NCI-H2227 treated with DMSO at 0.1 percent for 48 hours (cell line): ENCODE measurements around the gene RET.

Source experiments
- DNase-seq: peaks from one replicate; lab custom pipeline; 2025; lab: John Stamatoyannopoulos, UW

Gene RET

DNA sequence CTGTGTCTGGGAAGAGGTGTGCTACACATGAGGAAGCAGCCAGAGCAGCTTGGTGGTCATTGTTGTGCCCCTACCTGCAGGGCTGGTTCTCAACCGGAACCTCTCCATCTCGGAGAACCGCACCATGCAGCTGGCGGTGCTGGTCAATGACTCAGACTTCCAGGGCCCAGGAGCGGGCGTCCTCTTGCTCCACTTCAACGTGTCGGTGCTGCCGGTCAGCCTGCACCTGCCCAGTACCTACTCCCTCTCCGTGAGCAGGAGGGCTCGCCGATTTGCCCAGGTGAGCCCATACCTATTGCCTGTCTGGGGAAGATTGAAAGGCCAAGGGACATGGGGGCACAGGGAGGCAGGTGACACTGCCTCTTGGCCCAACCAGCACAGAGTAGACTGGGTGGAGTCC lies 32.1 kb downstream of the RET start:
- no peak for DNase-seq

DNA sequence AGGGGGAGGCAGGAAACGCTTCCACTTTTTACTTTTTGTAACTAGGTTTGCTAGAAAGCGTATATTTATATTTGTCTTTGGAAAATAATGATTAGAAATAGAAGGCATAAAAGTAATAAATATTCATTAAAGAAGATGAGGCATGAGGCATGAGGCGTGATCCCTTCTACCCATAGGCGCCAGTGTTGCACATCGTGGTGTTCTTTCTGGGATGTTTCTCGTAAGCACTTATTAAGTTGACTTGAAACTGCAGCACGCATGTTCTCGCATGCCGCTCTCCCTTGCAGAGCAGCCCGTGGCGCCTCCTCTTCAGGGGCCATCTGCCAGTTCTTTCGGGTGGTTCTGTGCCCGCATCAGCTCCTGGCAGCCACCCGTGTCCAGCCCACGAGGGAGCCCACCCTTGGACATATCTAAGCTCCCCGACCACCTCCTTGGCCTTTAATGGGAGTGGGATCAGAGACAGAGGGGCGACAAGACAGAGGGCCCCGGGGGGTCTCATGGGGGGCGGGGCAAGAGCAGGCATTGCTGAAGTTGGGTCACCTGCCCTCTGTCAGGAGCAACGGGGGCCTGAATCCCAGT lies 32.9 kb downstream of the RET start:
- DNase-seq, result no peak

DNA sequence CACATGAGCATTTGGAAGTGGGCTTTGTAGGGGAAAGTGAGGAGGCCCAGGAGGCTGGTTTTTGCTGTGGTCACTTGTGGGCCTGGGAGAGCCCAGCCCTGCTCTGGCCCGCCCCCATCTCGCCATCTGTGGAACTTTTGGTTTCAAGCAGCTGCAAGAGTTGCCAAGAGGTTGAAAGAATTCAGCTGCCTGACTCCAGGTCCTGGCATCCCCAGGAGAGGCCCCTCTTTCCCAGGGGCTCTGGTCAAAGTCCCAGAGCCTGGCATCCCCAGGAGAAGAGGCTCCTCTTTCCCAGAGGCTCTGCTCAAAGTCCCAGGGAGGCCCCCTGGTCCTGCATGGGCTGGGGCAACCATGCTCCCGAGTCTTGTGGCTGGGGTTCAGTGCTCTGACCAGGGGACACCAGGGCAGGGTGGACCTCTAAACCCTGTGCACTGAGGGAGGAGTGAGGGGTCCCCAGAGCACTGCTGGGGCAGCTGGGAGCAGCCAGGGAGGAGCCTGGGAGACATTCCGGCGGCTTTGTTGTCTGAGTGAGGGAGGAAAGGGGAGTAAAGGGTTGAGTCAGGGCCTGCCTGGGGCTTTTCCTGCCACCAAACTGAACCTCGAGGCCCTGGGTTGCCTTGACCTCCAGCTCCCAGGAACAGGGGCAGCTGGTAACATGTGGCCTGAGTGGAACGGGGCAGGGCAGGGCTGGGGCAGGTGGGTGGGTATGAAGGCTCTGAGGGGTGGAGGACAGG lies 33.6 kb downstream of the RET start:
- DNase-seq, result no peak

DNA sequence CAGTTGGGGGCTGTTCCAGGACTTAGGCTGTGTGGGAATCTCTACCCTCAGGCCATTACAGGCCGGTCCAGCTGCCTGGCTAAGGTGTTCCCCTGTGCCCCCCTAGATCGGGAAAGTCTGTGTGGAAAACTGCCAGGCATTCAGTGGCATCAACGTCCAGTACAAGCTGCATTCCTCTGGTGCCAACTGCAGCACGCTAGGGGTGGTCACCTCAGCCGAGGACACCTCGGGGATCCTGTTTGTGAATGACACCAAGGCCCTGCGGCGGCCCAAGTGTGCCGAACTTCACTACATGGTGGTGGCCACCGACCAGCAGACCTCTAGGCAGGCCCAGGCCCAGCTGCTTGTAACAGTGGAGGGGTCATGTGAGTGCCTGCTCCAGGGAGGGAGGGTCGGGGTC lies 34.2 kb downstream of the RET start:
- no peak for DNase-seq

DNA sequence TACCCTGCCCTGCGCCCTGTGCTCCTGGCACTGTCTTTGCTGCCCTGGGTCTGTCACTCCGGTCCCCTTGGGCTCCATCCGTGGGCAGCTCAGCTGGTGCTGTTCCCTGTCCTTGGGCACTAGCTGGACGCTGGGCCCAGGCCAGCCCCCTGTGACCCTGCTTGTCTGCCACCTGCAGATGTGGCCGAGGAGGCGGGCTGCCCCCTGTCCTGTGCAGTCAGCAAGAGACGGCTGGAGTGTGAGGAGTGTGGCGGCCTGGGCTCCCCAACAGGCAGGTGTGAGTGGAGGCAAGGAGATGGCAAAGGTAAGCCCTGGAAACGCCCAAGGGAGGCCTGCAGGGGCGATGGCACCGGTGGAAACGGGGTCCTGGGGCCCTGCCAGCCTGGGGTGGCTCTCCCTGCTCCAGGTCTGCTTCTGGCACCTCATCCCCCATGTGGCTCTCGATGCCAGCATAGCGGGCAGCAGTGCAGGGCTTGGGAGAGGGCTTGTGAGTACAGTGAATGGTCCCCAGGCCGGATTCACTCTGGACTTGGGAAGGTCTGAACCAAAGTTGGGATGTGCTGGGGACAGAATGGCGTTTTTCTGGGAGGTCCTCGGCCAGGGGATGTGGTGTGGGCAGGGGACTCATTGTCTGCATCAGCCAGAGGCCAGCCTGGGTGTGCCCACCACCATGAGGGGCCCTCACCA lies 35.2 kb downstream of the RET start:
- no peak for DNase-seq

DNA sequence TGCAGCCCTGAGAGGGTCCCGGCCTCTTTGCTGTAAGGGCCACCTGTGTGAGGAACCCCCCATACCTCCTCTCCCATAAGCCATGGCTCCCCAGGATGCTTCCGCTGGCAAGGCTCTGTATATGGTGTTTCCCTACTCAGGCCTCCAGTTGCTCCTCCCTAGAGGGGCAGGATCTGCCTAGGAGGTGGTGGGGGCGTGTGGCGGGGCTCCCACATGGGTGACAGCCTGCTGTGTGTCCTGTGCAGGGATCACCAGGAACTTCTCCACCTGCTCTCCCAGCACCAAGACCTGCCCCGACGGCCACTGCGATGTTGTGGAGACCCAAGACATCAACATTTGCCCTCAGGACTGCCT lies 35.7 kb downstream of the RET start:
- no peak for DNase-seq

DNA sequence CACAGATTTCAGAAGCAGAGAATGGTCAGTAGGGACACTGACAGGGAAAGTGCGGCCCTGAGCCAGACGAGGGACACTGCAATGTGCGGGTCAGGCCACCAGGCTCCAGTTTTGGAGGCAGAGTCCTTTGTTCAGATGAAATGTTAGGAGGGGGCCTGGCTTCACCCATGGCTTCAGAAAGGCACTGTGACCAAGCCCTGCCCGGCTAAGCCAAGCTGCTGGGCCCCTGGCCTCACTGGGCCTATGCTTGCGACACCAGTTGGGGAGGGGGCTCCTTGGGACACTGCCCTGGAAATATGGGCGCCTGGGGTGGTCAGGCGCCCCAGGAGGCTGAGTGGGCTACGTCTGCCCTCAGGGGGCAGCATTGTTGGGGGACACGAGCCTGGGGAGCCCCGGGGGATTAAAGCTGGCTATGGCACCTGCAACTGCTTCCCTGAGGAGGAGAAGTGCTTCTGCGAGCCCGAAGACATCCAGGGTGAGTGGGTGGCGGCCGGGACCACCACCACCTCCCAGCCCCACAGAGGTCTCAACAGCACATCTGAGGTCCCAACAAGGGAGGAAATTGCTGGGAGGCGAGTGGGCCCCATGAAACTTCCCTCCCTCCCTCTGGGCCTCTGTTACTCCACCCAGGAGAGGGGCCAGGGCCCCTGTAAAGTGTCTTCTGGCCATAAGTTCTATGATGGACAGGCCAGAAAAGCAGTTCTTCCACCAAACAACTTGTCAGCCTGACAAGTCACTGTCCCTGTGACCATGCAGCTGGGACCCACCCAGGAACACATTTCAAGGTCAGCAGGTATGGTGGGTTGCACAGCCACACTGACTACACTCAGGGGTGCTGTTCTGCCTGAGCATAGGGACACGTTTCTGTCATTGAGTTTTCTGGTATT lies 36.6 kb downstream of the RET start:
- DNase-seq, result no peak

DNA sequence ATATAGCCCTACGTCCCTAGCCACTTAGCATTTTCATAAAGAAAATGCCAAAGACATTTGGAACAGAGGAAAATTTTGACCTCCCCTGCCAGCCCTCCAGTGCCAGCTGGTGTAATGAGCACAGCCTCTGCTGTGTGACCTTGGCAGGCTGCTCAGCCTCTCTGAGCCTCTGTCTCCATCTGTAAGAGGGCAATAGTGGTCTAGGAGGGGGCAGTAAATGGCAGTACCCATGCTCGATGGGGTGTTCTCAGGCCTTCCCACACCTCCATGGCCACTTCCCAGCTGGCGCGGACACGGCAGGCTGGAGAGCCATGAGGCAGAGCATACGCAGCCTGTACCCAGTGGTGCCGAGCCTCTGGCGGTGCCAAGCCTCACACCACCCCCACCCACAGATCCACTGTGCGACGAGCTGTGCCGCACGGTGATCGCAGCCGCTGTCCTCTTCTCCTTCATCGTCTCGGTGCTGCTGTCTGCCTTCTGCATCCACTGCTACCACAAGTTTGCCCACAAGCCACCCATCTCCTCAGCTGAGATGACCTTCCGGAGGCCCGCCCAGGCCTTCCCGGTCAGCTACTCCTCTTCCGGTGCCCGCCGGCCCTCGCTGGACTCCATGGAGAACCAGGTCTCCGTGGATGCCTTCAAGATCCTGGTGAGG lies 37.3 kb downstream of the RET start:
- no peak for DNase-seq

DNA sequence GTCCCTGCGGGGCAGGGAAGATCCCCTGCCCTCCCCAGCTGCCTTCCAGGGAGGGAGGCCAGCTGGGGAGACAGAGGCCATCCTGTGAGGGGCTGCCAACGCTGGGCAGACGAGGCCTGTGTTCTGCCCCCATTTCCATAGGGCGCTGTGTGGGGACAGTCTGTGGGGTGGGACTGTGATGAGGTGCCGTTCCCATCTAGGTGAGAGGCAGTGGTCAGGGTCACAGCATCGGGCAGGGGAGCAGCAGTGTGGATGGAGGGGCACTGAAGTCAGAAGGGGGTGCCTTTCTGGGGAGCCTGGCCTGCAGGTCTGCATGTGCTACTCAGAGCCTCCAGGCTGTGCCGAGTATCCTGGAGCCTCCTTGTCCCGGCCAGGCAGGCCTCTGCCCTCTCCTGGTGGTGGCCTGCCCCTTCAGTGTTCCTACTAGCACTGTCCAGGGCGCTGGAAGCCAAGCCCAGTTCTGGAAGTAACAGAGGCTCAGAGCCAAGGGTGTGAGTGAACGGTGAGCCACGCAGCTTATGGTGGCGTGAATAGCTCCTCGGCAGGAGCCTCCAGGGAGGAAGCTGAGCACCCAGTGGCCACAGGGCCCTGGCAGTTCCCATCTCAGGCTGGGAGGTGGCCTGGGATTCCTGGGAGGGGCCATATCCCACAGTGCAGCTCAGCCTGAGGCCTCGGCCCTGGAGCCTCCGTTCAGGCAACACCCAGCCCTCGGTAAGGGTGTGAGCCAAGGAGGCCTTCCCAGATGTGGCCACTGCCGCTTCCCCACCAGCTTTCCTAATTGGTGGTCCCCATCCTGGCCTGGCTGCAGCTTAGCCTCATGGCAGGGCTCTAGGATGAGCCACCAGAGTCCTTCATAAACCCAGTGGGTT lies 38.1 kb downstream of the RET start:
- no peak for DNase-seq

- DNase-seq, result no peak
These were observed 39.2 kb downstream of the RET start for GRCh38 chr10:43115881-43116595.

GRCh38 chr10:43116596-43116995 lies 39.7 kb downstream of the RET start:
- no peak for DNase-seq

DNA sequence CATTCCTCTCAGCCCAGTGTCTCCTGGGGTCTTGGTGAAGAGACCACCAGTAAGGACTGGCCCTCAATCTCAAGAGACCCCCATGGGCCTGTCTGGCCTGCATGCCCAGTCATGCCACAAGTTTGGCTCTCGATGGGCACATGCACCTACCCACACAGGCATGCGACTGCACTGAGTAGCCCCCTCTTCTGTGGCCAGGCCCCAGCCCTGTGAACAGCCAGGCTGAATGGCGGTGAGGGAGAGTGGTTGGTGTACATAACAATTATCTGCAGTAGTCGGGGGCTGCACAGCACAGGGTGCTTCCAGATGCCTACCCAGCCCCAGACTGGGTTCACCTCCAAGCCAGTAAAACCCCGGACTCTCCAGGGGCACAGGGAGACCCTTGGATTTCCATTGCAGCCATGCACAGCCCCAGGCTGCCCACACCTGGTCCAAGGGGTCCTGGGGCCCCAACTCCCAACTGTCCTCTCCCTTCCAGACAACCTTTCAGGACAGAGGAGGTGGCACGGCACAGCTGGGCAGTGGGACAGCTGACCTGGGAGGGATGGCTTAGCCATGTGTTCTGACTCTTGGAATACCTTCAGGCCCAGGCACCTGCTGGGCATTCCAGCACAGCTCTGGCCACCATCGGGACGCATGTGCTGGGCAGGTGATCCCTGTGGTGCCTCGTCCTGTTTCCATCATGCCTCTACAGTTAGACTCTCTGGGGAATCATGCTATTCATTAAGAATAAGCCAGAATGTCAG lies 40.3 kb downstream of the RET start:
- no peak for DNase-seq

DNA sequence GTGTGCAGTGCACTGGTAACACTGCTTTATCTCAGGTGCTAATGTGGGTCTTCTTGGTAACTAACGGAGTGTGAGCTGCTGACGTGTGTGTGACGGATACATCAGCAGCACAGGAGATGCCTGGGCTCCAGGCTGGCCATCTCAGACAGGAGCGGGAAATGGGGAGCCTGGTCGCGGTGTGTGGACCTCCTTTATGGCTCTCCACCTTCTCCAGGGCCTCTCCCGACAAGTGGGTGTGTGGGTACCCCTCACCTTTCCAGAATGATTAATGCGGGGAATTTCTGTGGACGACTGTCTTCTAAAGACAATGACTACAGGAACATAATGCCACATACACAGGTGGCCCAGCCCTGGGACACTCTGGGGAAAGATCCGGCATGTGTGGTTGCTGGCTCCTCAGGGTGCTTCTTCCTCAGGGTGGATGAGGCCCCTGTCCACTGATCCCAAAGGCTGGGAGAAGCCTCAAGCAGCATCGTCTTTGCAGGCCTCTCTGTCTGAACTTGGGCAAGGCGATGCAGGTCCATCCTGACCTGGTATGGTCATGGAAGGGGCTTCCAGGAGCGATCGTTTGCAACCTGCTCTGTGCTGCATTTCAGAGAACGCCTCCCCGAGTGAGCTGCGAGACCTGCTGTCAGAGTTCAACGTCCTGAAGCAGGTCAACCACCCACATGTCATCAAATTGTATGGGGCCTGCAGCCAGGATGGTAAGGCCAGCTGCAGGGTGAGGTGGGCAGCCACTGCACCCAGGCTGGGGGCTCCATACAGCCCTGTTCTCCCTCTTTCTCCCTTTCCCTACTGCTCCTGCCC lies 41.1 kb downstream of the RET start:
- DNase-seq, result no peak

GRCh38 chr10:43118631-43119415 lies 42.0 kb downstream of the RET start:
- no peak for DNase-seq

DNA sequence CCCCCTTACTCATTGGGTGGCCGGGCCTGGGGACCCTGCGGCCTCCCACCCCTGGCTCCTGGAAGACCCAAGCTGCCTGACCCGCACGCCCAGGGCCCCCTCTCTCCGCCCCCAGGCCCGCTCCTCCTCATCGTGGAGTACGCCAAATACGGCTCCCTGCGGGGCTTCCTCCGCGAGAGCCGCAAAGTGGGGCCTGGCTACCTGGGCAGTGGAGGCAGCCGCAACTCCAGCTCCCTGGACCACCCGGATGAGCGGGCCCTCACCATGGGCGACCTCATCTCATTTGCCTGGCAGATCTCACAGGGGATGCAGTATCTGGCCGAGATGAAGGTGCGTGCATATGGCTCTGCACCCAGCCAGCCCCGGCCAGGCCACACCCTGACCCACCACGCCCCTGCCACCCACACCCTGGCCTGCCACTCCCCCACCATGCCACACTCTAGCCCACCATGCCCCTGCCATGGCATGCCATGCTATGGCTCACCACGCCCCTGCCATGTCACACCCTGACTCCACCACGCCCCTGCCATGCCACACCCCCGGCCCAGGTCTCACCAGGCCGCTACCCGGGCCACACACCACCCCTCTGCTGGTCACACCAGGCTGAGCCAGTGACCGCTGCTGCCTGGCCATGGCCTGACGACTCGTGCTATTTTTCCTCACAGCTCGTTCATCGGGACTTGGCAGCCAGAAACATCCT lies 42.7 kb downstream of the RET start:
- DNase-seq, result no peak

- no peak for DNase-seq
These were observed 43.5 kb downstream of the RET start for GRCh38 chr10:43120116-43120928.

DNA sequence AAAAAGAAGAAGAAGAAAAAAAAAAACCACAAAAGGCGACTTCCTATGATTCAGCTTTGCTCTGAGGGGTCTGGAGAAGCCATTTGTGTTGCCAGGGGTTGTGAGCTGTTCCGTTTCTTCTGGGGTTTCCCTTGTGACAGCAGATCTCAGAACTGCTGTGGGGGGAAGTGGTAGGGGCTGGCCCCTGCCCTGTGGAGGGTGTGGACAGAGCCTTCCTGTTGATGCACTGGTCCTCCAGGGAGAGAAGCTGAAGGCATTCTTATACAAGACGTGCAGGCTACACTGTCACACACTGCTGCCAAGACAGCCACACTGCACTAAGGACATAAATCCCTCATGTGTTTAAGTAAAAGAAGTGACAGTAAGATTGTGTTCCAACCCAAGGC lies 44.1 kb downstream of the RET start:
- DNase-seq, result no peak
